Measurements from ENCODE around the gene SIX4.

The SIX4 gene

DNA sequence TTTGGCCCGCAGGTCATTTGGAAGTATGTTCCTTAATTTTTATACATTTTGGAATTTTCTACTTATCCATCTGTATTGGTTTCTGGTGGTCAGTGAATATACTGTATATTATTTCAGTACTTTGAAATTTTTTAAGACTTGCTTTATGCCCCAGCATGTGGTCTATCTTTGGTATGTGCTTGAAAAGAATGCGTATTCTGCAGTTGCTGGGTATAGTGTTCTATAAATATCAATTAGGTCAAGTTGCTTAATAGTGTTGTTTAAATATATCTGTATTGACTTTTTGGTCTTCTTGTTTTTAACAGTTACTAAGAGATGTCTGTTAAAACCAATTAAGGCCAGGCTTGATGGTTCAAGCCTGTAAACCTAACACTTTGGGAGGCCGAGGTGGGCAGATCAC is 53.2 kb downstream of the SIX4 start:
- ATAC-seq, result no peak
- no peak for TF ChIP-seq SNAI2 (CRISPR knock-in tag; IDR thresholded peaks at IDR 0.05)
- TF ChIP-seq, protein P1, sequence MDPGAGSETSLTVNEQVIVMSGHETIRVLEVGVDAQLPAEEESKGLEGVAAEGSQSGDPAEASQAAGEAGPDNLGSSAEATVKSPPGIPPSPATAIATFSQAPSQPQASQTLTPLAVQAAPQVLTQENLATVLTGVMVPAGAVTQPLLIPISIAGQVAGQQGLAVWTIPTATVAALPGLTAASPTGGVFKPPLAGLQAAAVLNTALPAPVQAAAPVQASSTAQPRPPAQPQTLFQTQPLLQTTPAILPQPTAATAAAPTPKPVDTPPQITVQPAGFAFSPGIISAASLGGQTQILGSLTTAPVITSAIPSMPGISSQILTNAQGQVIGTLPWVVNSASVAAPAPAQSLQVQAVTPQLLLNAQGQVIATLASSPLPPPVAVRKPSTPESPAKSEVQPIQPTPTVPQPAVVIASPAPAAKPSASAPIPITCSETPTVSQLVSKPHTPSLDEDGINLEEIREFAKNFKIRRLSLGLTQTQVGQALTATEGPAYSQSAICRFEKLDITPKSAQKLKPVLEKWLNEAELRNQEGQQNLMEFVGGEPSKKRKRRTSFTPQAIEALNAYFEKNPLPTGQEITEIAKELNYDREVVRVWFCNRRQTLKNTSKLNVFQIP (CRISPR knock-in tag; IDR thresholded peaks at IDR 0.05; ENCODE audit: borderline replicate concordance, low read depth), result no peak

DNA sequence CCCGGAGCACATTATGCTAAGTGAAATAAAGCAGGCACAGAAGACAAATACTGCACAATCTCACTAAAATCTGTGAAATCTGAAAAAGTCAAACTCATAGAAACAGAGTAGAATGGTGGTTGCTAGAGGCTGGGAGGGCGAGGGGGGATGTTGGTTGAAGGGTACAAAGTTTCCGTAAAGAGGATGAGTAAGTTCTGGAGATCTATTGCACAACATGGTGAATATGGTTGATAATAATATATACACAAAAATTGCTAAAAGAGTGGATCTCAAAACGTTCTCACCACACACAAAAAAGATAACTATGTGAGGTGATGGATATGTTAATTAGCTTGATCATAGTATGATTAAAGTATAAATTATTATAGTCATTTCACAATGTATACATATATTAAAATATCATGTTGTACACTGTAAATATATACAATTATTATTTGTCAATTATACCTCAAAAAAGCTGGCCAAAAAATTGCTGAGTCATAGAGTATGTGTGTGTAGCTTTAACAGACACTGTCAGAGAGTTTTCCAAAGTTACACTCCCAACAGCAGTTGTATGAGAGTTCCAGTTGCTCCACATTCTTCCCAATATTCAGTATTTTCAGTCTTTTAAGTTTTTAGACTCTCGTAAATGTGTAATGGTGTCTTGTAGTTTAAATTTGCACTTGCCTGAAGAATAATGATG is 55.6 kb downstream of the SIX4 start:
- TF ChIP-seq ARNTL (CRISPR knock-in tag; IDR thresholded peaks at IDR 0.05; ENCODE audit: borderline replicate concordance, low read depth), result no peak
- no peak for TF ChIP-seq TCF4 (CRISPR knock-in tag; IDR thresholded peaks at IDR 0.05; ENCODE audit: borderline replicate concordance)
- TF ChIP-seq, protein P2, sequence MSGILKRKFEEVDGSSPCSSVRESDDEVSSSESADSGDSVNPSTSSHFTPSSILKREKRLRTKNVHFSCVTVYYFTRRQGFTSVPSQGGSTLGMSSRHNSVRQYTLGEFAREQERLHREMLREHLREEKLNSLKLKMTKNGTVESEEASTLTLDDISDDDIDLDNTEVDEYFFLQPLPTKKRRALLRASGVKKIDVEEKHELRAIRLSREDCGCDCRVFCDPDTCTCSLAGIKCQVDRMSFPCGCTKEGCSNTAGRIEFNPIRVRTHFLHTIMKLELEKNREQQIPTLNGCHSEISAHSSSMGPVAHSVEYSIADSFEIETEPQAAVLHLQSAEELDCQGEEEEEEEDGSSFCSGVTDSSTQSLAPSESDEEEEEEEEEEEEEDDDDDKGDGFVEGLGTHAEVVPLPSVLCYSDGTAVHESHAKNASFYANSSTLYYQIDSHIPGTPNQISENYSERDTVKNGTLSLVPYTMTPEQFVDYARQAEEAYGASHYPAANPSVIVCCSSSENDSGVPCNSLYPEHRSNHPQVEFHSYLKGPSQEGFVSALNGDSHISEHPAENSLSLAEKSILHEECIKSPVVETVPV (CRISPR knock-in tag; IDR thresholded peaks at IDR 0.05), result no peak
- no peak for TF ChIP-seq CSDC2 (CRISPR knock-in tag; IDR thresholded peaks at IDR 0.05)
- no peak for TF ChIP-seq OSR1 (CRISPR knock-in tag; IDR thresholded peaks at IDR 0.05)
- no peak for TF ChIP-seq ZFP30 (CRISPR knock-in tag; IDR thresholded peaks at IDR 0.05)
- TF ChIP-seq ZNF565 (CRISPR knock-in tag; conservative IDR thresholded peaks at IDR 0.05; ENCODE audit: low read depth), result no peak
- no peak for TF ChIP-seq ZNF70 (CRISPR knock-in tag; IDR thresholded peaks at IDR 0.05)
- TF ChIP-seq, protein P3, sequence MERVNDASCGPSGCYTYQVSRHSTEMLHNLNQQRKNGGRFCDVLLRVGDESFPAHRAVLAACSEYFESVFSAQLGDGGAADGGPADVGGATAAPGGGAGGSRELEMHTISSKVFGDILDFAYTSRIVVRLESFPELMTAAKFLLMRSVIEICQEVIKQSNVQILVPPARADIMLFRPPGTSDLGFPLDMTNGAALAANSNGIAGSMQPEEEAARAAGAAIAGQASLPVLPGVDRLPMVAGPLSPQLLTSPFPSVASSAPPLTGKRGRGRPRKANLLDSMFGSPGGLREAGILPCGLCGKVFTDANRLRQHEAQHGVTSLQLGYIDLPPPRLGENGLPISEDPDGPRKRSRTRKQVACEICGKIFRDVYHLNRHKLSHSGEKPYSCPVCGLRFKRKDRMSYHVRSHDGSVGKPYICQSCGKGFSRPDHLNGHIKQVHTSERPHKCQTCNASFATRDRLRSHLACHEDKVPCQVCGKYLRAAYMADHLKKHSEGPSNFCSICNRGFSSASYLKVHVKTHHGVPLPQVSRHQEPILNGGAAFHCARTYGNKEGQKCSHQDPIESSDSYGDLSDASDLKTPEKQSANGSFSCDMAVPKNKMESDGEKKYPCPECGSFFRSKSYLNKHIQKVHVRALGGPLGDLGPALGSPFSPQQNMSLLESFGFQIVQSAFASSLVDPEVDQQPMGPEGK (CRISPR knock-in tag; IDR thresholded peaks at IDR 0.05; ENCODE audit: borderline replicate concordance), result no peak
- no peak for TF ChIP-seq GLIS3 (CRISPR knock-in tag; IDR thresholded peaks at IDR 0.05)
- TF ChIP-seq BACH2 (CRISPR knock-in tag; IDR thresholded peaks at IDR 0.05; ENCODE audit: borderline replicate concordance), result no peak
- TF ChIP-seq, protein P4, sequence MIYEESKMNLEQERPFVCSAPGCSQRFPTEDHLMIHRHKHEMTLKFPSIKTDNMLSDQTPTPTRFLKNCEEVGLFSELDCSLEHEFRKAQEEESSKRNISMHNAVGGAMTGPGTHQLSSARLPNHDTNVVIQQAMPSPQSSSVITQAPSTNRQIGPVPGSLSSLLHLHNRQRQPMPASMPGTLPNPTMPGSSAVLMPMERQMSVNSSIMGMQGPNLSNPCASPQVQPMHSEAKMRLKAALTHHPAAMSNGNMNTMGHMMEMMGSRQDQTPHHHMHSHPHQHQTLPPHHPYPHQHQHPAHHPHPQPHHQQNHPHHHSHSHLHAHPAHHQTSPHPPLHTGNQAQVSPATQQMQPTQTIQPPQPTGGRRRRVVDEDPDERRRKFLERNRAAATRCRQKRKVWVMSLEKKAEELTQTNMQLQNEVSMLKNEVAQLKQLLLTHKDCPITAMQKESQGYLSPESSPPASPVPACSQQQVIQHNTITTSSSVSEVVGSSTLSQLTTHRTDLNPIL (CRISPR knock-in tag; IDR thresholded peaks at IDR 0.05; ENCODE audit: low read depth), result no peak
- no peak for TF ChIP-seq TOX (CRISPR knock-in tag; IDR thresholded peaks at IDR 0.05; ENCODE audit: borderline replicate concordance)
- no peak for TF ChIP-seq SNAI2 (CRISPR knock-in tag; IDR thresholded peaks at IDR 0.05)
- no peak for TF ChIP-seq ZFP3 (CRISPR knock-in tag; IDR thresholded peaks at IDR 0.05)
- no peak for TF ChIP-seq PPARA (CRISPR knock-in tag; IDR thresholded peaks at IDR 0.05; ENCODE audit: borderline replicate concordance)
- ATAC-seq, result no peak

DNA sequence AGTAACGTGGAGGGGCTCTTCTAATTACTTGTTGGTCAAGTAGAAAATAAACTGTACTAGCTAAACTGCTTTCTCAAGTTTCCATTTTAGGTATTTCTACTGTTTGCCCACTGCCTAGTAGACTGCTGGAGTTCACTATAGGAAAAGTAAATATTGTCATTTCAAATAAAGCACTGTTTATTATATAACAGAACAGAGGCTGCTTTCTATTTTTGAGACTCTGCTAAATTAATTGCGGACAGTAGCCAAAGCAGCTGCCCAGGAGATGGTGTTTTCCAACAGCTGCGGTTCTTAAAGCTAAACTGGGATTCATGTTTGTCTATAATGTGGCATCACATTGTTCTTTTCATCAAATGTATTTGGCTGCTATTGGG is 59.0 kb downstream of the SIX4 start:
- peak; percentile 36; the same call in 1 of the 3 replicates for ATAC-seq
- TF ChIP-seq, protein P3 (CRISPR knock-in tag; IDR thresholded peaks at IDR 0.05; ENCODE audit: borderline replicate concordance), result no peak
- TF ChIP-seq CSDC2 (CRISPR knock-in tag; IDR thresholded peaks at IDR 0.05) (no peak), RARB (CRISPR knock-in tag; IDR thresholded peaks at IDR 0.05) (no peak), ARNTL (CRISPR knock-in tag; IDR thresholded peaks at IDR 0.05; ENCODE audit: borderline replicate concordance, low read depth) (no peak), BACH2 (CRISPR knock-in tag; IDR thresholded peaks at IDR 0.05; ENCODE audit: borderline replicate concordance) (no peak), GLIS3 (CRISPR knock-in tag; IDR thresholded peaks at IDR 0.05) (no peak), ESRRG (CRISPR knock-in tag; IDR thresholded peaks at IDR 0.05) (no peak), ZNF70 (CRISPR knock-in tag; IDR thresholded peaks at IDR 0.05) (no peak), ZFP30 (CRISPR knock-in tag; IDR thresholded peaks at IDR 0.05) (no peak), ZC3H10 (CRISPR knock-in tag; IDR thresholded peaks at IDR 0.05) (no peak), SNAI2 (CRISPR knock-in tag; IDR thresholded peaks at IDR 0.05) (no peak), OSR1 (CRISPR knock-in tag; IDR thresholded peaks at IDR 0.05) (no peak), ZNF8 (CRISPR knock-in tag; IDR thresholded peaks at IDR 0.05) (no peak)
- TF ChIP-seq, protein P5, sequence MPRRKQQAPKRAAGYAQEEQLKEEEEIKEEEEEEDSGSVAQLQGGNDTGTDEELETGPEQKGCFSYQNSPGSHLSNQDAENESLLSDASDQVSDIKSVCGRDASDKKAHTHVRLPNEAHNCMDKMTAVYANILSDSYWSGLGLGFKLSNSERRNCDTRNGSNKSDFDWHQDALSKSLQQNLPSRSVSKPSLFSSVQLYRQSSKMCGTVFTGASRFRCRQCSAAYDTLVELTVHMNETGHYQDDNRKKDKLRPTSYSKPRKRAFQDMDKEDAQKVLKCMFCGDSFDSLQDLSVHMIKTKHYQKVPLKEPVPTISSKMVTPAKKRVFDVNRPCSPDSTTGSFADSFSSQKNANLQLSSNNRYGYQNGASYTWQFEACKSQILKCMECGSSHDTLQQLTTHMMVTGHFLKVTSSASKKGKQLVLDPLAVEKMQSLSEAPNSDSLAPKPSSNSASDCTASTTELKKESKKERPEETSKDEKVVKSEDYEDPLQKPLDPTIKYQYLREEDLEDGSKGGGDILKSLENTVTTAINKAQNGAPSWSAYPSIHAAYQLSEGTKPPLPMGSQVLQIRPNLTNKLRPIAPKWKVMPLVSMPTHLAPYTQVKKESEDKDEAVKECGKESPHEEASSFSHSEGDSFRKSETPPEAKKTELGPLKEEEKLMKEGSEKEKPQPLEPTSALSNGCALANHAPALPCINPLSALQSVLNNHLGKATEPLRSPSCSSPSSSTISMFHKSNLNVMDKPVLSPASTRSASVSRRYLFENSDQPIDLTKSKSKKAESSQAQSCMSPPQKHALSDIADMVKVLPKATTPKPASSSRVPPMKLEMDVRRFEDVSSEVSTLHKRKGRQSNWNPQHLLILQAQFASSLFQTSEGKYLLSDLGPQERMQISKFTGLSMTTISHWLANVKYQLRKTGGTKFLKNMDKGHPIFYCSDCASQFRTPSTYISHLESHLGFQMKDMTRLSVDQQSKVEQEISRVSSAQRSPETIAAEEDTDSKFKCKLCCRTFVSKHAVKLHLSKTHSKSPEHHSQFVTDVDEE (CRISPR knock-in tag; IDR thresholded peaks at IDR 0.05), result no peak
- TF ChIP-seq, protein P4 (CRISPR knock-in tag; IDR thresholded peaks at IDR 0.05; ENCODE audit: low read depth), result no peak
- TF ChIP-seq, protein P2 (CRISPR knock-in tag; IDR thresholded peaks at IDR 0.05), result no peak
